ENCODE results near the gene TRPM4.
"Not testable (repeated sequence)": the region's sequence is repeated elsewhere in the genome, so short reads cannot be mapped to it uniquely, and the experiment has no call there.

The TRPM4 gene

DNA sequence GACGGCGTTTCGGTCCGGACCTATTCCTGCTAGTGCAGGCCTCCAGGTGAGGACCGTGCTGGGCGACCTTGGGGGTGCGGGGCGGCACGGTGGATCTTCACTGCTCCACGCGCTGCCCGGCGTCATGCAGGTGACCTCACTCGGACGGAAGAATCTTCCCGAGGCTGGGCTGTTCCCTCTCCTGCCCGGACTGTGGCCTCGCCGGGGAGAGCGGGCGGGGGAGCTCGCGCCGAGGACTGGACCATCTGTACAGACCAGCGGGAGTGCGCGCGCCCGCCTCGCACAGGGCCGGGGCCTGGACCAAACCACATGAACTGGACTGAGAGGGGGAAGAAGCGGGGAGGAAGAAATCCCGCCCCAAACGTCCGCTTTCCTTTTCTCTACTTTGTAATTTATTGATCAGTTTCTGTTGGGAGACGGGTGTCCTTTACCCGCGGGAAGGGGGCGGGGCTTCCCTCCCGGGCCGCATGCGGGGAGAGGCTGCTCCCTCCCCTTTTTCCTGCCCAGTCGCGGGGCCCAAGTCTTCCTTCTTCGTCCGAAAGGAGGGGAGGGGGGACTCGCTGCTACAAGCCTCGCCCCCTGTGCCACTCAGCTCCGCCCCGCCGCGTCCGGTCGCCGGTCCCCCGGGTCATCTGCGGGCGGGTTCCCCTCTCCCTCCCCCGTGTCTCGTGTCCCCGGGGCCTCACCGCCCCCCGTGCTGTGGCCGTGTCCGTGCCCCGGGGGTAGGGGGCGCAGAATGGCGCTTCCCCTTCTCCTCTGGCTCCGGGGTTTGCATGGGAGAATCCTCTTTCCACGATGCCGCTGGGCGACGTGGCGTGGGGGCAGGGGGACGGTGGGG is 7.3 kb upstream of the TRPM4 start:
- peak in 57 of 58 donors; percentile 58 to 93 (median 81) for DNase-seq

- DNase-seq = peak in 1 of 58 donors; percentile 21
These were observed 6.7 kb upstream of the TRPM4 start for GRCh38 chr19:49150944-49151243.

DNA sequence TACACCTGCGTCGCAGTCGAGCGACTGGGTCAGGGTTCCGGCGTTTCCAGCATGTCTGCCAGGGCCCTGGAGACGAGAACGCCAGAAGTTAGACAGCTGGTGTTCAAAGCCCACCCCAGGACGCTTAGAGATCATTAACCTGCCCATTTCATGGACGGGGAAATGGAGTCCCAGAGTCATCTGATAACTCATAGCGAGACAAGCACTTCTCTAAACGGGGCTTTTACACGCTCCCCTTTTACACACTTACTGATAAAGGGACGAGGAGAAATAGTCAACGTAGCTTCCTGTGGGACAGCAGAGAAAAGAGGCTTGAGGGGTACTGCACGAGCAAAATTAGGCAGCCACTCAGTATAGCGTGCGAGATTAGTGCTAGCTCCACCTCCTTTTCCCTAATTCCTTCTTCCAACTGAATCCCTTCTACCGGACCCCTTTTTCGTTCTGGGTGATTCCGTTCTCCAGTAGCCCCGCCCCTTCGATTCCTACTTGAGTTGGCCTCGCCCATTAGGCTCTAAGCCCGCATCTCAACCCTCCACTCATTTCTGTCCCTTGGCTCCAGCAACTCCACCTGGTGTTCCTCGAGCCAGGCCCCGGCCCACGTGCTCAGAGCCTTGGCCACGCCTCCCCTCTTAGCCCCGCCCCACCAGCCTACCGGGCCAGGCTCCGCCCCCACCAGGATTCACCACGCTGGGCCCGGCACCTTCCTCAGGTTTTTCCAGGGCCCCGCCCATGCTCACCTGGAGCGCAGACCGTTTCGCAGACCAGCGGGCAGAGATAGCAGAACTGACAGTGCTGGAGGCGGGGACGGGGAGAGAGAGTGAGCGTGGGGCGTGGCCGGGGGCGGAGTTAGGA is 6.1 kb upstream of the TRPM4 start:
- peak in 33 of 58 donors; percentile 9 to 64 (median 28) for DNase-seq

- DNase-seq = no peak
These were observed 5.5 kb upstream of the TRPM4 start for GRCh38 chr19:49152119-49152550.

GRCh38 chr19:49153167-49153809 is 4.3 kb upstream of the TRPM4 start:
- DNase-seq = no peak

DNA sequence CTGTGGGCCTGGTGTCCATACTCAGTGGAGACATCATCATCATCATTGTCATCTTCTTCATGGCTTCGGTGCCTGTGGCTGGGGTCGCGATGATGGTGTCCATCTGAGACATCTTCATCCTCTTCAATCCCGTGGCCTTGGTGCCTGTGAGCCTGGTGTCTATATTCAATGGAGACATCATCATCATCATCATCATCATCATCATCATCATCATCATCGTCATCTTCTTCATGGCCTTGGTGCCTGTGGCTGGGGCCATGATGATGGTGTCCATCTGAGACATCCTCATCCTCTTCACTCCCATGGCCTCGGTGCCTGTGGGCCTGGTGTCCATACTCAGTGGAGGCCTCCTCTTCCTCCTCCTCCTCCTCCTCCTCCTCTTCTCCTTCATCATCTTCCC is 3.3 kb upstream of the TRPM4 start:
- no peak for DNase-seq

DNA sequence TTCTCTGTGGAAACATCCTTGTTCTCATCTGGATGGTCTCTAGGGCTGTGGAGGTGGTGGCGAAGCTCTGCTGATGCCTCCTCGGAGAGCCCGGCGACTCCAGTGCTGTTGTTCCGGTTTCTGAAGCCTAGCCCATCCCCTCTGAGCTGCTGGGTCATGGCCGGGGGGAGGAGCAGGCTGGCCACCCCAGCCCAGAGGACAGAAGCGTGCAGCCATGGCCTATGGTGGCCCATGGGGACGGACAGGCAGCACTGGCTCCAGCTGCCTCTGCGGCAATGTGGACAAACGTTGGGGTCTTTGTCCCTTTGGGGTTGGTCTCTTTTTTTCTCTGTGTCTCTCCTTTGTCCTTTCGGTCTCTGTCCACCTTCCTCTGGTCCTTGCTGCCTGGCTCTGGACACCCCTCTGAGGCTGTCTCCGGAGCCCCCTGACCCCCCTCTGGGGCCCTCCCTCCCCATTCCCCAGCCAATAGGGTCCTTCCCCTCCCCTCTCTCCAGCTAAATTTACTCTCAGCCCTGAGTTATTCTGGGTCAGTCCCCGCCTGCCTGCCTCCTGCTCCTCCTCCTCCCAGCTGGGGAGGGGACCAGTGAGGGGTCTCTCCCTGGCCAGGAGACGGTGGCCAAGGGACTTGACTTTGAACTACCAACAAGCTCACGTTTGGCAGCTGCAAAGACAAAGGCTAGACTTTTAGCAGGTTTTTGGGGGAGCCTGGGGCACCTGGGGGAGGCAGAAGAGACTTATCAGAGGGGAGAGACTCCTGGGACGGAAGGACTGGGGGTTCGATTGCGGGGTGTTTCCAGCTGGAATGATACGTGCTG is 2.4 kb upstream of the TRPM4 start, which contains the start of gene HRC:
TSS of gene HRC (minus strand) at position 392 of the 815 bp plus-strand sequence. CDS start at position 233, 159 bp downstream.
- DNase-seq = peak in 1 of 58 donors; percentile 11

- DNase-seq = no peak
These were observed 1.7 kb upstream of the TRPM4 start for GRCh38 chr19:49155820-49156346.

GRCh38 chr19:49160450-49161189 is 3.0 kb downstream of the TRPM4 start:
- DNase-seq = no peak

GRCh38 chr19:49161987-49162386 is 4.4 kb downstream of the TRPM4 start:
- DNase-seq = no peak

DNA sequence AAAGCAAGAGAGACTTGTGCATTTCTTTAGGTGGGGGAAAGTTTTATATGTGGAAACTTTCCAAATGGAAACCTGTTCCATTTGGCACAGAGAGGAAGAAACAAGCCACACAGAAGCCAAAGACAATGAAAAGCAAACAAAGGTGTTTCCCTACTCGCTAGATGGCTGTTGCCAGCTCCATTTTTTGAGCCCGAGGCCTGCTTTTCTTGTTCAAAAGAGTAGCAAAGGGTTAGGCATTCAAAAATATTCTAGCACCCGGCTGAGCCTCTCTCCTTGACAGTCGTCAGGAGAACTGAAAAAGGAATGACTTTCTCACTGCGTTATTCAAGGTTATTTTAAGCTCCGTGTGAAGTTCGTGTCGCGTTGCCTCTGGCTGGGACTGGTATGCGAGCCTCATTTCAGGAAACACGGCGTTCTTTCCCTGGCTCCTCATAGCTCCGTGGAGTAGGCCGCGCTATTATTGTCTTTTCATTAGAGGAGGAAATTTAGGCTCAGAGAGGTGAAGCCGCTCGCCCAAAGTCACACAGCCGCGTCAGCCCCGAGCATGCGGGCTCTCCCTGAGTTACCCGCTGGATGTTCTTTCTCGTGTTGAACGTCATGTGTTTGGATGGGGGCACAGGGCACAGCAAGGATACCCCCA is 7.6 kb downstream of the TRPM4 start:
- DNase-seq = peak in 24 of 58 donors; percentile 5 to 60 (median 28)

DNA sequence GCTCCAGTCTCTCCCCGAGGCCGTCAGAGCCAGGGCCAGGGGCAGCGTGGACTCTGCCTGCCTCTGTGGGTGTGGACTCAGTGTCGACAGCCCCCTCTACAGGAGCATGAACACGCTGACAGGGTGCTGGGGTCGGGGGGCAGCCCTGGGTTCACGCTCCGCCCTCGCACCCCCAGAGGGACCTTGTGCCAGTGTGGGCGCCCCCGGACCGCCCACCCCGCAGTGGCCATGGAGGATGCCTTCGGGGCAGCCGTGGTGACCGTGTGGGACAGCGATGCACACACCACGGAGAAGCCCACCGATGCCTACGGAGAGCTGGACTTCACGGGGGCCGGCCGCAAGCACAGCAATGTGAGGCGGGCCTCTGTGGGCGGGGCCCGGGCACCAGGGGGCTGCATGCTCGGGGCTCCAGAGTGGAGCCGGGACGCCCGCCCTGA is 8.3 kb downstream of the TRPM4 start:
- no peak for DNase-seq

DNA sequence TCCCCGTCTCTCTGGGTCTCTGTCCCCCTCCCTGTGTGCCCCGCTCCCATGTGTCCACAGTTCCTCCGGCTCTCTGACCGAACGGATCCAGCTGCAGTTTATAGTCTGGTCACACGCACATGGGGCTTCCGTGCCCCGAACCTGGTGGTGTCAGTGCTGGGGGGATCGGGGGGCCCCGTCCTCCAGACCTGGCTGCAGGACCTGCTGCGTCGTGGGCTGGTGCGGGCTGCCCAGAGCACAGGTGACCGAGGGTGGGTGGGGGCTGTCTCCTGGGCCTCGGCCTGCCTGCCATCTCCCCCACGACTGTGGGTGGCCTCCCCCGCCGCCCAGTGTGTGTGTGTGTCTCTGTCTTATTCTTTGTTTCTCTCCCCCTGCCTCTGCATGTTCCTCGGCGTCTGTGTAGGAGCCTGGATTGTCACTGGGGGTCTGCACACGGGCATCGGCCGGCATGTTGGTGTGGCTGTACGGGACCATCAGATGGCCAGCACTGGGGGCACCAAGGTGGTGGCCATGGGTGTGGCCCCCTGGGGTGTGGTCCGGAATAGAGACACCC is 10.3 kb downstream of the TRPM4 start:
- DNase-seq = no peak

GRCh38 chr19:49168421-49168820 is 10.8 kb downstream of the TRPM4 start:
- no peak for DNase-seq

- no peak for DNase-seq
These were observed 15.6 kb downstream of the TRPM4 start for GRCh38 chr19:49173198-49173597.

GRCh38 chr19:49180659-49181058 is 23.1 kb downstream of the TRPM4 start:
- no peak for DNase-seq

DNA sequence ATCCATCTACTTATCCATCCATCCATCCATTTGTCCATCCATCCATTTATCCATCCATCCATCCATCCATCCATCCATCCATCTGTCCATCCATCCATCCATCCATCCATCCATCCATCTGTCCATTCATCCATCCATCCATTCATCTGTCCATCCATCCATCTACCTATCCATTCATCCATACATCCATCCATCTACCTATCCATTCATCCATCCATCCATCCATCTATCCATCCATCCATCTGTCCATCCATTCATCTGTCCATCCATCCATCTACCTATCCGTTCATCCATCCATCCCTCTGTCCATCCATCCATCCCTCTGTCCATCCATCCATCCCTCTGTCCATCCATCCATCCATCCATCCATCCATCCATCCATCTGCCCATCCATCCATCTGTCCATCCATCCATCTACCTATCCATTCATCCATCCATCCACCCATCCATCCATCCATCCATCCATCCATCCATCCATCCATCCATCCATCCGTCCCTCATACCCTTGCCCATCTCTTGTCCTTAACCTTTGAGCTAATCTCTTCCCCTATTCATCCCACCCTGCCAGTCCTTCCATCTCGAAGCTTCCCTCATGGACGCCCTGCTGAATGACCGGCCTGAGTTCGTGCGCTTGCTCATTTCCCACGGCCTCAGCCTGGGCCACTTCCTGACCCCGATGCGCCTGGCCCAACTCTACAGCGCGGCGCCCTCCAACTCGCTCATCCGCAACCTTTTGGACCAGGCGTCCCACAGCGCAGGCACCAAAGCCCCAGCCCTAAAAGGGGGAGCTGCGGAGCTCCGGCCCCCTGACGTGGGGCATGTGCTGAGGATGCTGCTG is 24.6 kb downstream of the TRPM4 start:
- DNase-seq = not testable (repeated sequence)

GRCh38 chr19:49182848-49183375 is 25.3 kb downstream of the TRPM4 start:
- DNase-seq = no peak
